ENCODE results near the gene PROM2.
A peak's percentile ranks its signal among the peaks of the same experiment; 100 is the strongest.

PROM2 gene

GRCh38 chr2:95333056-95333455 lies 58.8 kb downstream of the PROM2 start:
- Histone ChIP-seq H3K27ac (ENCODE audit: low read depth, low read length) (no peak overlapping the region), H4K91ac (ENCODE audit: low read depth, low read length) (no peak overlapping the region), H3K79me1 (ENCODE audit: low read length) (no peaks in the 10 kb centered on the region), H2AFZ (ENCODE audit: insufficient read depth, low read length, poor library complexity) (no peak overlapping the region), H3K23ac (ENCODE audit: low read length) (no peak overlapping the region), H3K9me3 (ENCODE audit: insufficient read depth, low read depth, low read length) (no peaks in the 10 kb centered on the region), H3K4ac (ENCODE audit: low read depth, low read length) (no peak overlapping the region), H2BK12ac (ENCODE audit: low read length) (no peak overlapping the region), H2BK5ac (ENCODE audit: low read depth, low read length, poor library complexity) (no peak overlapping the region), H3K4me1 (ENCODE audit: control insufficient read depth in 1 of 2, insufficient read depth in 2 of 2, low read length in 2 of 2) (peaks cover 0 to 4% of the 10 kb centered on the region in 2 experiments), H3K4me3 (ENCODE audit: low read depth, low read length) (no peak overlapping the region), H4K12ac (ENCODE audit: low read depth, low read length) (no peak overlapping the region), H3K36me3 (ENCODE audit: control insufficient read depth in 1 of 2, insufficient read depth in 2 of 2, low read length in 2 of 2) (no peaks in the 10 kb centered on the region), H3K4me2 (ENCODE audit: low read length) (no peak overlapping the region), H3K14ac (ENCODE audit: low read length) (no peak overlapping the region), H2AK5ac (ENCODE audit: low read length) (no peak overlapping the region), H3K9ac (ENCODE audit: low read length) (no peak overlapping the region), H3K18ac (ENCODE audit: low read length) (no peak overlapping the region), H3K27me3 (ENCODE audit: insufficient read depth, low read length) (no peaks in the 10 kb centered on the region), H2BK120ac (ENCODE audit: insufficient read depth, low read length, poor library complexity) (no peak overlapping the region), H4K8ac (ENCODE audit: low read depth, low read length) (no peak overlapping the region), H3K79me2 (ENCODE audit: control insufficient read depth, insufficient read depth, low read length, poor library complexity) (no peaks in the 10 kb centered on the region)
- WGBS (ENCODE audit: extremely low coverage, insufficient coverage, insufficient read length) = no CpG with 5 or more reads among the region's 7 CpGs
- DNase-seq = no peak

GRCh38 chr2:95333888-95334338 lies 59.7 kb downstream of the PROM2 start:
- Histone ChIP-seq H3K27me3 (ENCODE audit: insufficient read depth, low read length) (no peaks in the 10 kb centered on the region), H3K9ac (ENCODE audit: low read length) (no peak overlapping the region), H2AK5ac (ENCODE audit: low read length) (no peak overlapping the region), H3K23ac (ENCODE audit: low read length) (no peak overlapping the region), H3K4me1 (ENCODE audit: control insufficient read depth in 1 of 2, insufficient read depth in 2 of 2, low read length in 2 of 2) (no peaks in the 10 kb centered on the region), H2BK5ac (ENCODE audit: low read depth, low read length, poor library complexity) (no peak overlapping the region), H3K79me2 (ENCODE audit: control insufficient read depth, insufficient read depth, low read length, poor library complexity) (no peaks in the 10 kb centered on the region), H4K12ac (ENCODE audit: low read depth, low read length) (no peak overlapping the region), H3K27ac (ENCODE audit: low read depth, low read length) (no peak overlapping the region), H3K9me3 (ENCODE audit: insufficient read depth, low read depth, low read length) (no peaks in the 10 kb centered on the region), H4K91ac (ENCODE audit: low read depth, low read length) (no peak overlapping the region), H4K8ac (ENCODE audit: low read depth, low read length) (no peak overlapping the region), H2BK12ac (ENCODE audit: low read length) (no peak overlapping the region), H3K18ac (ENCODE audit: low read length) (no peak overlapping the region), H2BK120ac (ENCODE audit: insufficient read depth, low read length, poor library complexity) (no peak overlapping the region), H2AFZ (ENCODE audit: insufficient read depth, low read length, poor library complexity) (no peak overlapping the region), H3K79me1 (ENCODE audit: low read length) (no peaks in the 10 kb centered on the region), H3K4me2 (ENCODE audit: low read length) (no peak overlapping the region), H3K4me3 (ENCODE audit: low read depth, low read length) (peak overlapping the region; percentile 23), H3K4ac (ENCODE audit: low read depth, low read length) (no peak overlapping the region), H3K36me3 (ENCODE audit: control insufficient read depth in 1 of 2, insufficient read depth in 2 of 2, low read length in 2 of 2) (no peaks in the 10 kb centered on the region), H3K14ac (ENCODE audit: low read length) (no peak overlapping the region)
- DNase-seq = no peak
- WGBS (ENCODE audit: extremely low coverage, insufficient coverage, insufficient read length) = no CpG with 5 or more reads among the region's 11 CpGs

- no peaks in the 10 kb centered on the region for H3K79me1 ChIP-seq (ENCODE audit: low read length)
- H3K36me3 ChIP-seq (ENCODE audit: control insufficient read depth in 1 of 2, insufficient read depth in 2 of 2, low read length in 2 of 2) = no peaks in the 10 kb centered on the region
- H3K18ac ChIP-seq (ENCODE audit: low read length) = no peak overlapping the region
- H3K23ac ChIP-seq (ENCODE audit: low read length) = no peak overlapping the region
- no peaks in the 10 kb centered on the region for H3K27me3 ChIP-seq (ENCODE audit: insufficient read depth, low read length)
- no peaks in the 10 kb centered on the region for H3K9me3 ChIP-seq (ENCODE audit: insufficient read depth, low read depth, low read length)
- H4K8ac ChIP-seq (ENCODE audit: low read depth, low read length) = no peak overlapping the region
- H3K9ac ChIP-seq (ENCODE audit: low read length) = no peak overlapping the region
- H3K79me2 ChIP-seq (ENCODE audit: control insufficient read depth, insufficient read depth, low read length, poor library complexity) = no peaks in the 10 kb centered on the region
- H4K12ac ChIP-seq (ENCODE audit: low read depth, low read length) = no peak overlapping the region
- no peak overlapping the region for H2BK12ac ChIP-seq (ENCODE audit: low read length)
- no peak overlapping the region for H3K4me2 ChIP-seq (ENCODE audit: low read length)
- H3K4me3 ChIP-seq (ENCODE audit: low read depth, low read length) = no peak overlapping the region
- DNase-seq = no peak
- H2AK5ac ChIP-seq (ENCODE audit: low read length) = no peak overlapping the region
- WGBS (ENCODE audit: extremely low coverage, insufficient coverage, insufficient read length) = no CpG with 5 or more reads among the region's 1 CpG
- H2AFZ ChIP-seq (ENCODE audit: insufficient read depth, low read length, poor library complexity) = no peak overlapping the region
- H3K14ac ChIP-seq (ENCODE audit: low read length) = no peak overlapping the region
- H2BK120ac ChIP-seq (ENCODE audit: insufficient read depth, low read length, poor library complexity) = no peak overlapping the region
- H2BK5ac ChIP-seq (ENCODE audit: low read depth, low read length, poor library complexity) = no peak overlapping the region
- no peak overlapping the region for H3K4ac ChIP-seq (ENCODE audit: low read depth, low read length)
- no peaks in the 10 kb centered on the region for H3K4me1 ChIP-seq (ENCODE audit: control insufficient read depth in 1 of 2, insufficient read depth in 2 of 2, low read length in 2 of 2)
- no peak overlapping the region for H4K91ac ChIP-seq (ENCODE audit: low read depth, low read length)
- no peak overlapping the region for H3K27ac ChIP-seq (ENCODE audit: low read depth, low read length)
Observed at GRCh38 chr2:95334916-95335641, 60.8 kb downstream of the PROM2 start.

- Histone ChIP-seq H3K23ac (ENCODE audit: low read length) (no peak overlapping the region), H3K18ac (ENCODE audit: low read length) (no peak overlapping the region), H4K91ac (ENCODE audit: low read depth, low read length) (no peak overlapping the region), H3K79me1 (ENCODE audit: low read length) (no peaks in the 10 kb centered on the region), H3K4me3 (ENCODE audit: low read depth, low read length) (no peak overlapping the region), H2BK120ac (ENCODE audit: insufficient read depth, low read length, poor library complexity) (no peak overlapping the region), H3K14ac (ENCODE audit: low read length) (no peak overlapping the region), H3K4me1 (ENCODE audit: control insufficient read depth in 1 of 2, insufficient read depth in 2 of 2, low read length in 2 of 2) (no peaks in the 10 kb centered on the region), H4K12ac (ENCODE audit: low read depth, low read length) (no peak overlapping the region), H4K8ac (ENCODE audit: low read depth, low read length) (no peak overlapping the region), H3K27me3 (ENCODE audit: insufficient read depth, low read length) (no peaks in the 10 kb centered on the region), H3K4me2 (ENCODE audit: low read length) (no peak overlapping the region), H3K79me2 (ENCODE audit: control insufficient read depth, insufficient read depth, low read length, poor library complexity) (no peaks in the 10 kb centered on the region), H2AFZ (ENCODE audit: insufficient read depth, low read length, poor library complexity) (no peak overlapping the region), H2BK5ac (ENCODE audit: low read depth, low read length, poor library complexity) (no peak overlapping the region), H3K9me3 (ENCODE audit: insufficient read depth, low read depth, low read length) (no peaks in the 10 kb centered on the region), H2BK12ac (ENCODE audit: low read length) (no peak overlapping the region), H3K27ac (ENCODE audit: low read depth, low read length) (no peak overlapping the region), H3K4ac (ENCODE audit: low read depth, low read length) (no peak overlapping the region), H3K9ac (ENCODE audit: low read length) (no peak overlapping the region), H2AK5ac (ENCODE audit: low read length) (no peak overlapping the region), H3K36me3 (ENCODE audit: control insufficient read depth in 1 of 2, insufficient read depth in 2 of 2, low read length in 2 of 2) (no peaks in the 10 kb centered on the region)
- no peak for DNase-seq
- WGBS (ENCODE audit: extremely low coverage, insufficient coverage, insufficient read length) = no CpG with 5 or more reads among the region's 2 CpGs
Observed at GRCh38 chr2:95336406-95336805, 62.2 kb downstream of the PROM2 start.

All from trophoblast cell (in vitro differentiated cells and primary cell).